ENCODE measurements around the gene ZNF622. TPM values are rescaled to one million over a fixed set of nuclear protein-coding genes. Genes with fewer than 3 reads are reported as not detected.

The ZNF622 gene
- total and polyA plus RNA-seq, 10 of the 15 experiments (the other 5 are each of a cell fraction or from before 2014, with no cell fraction given), result 9.0 to 60.3 (median 31.0) TPM

GRCh38 chr5:16454686-16455085 lies 10.9 kb downstream of the ZNF622 start:
- H3K36me3 ChIP-seq (ENCODE audit: control insufficient read depth in 2 of 2, insufficient read depth in 2 of 2, low read length in 1 of 2), result peaks cover 13 to 36% of the 10 kb centered on the region in 2 experiments
- CTCF ChIA-PET, result interaction anchor here (1.0 to 6.1 kb wide), 7 partner anchors 8 to 295 kb away, joined by 3 to 117 read pairs (median 8); partner anchors contain the start of gene ZNF622
- peaks cover 13% of the 10 kb centered on the region for H3K79me2 ChIP-seq (ENCODE audit: control insufficient read depth, insufficient read depth, low read length)
- no peak for FAIRE-seq
- 92% methylated on average over 4 of the region's 4 CpGs for WGBS (ENCODE audit: insufficient coverage, insufficient replicate concordance, low lambda C conversion rate, missing lambda C conversion rate)
- H3K9me3 ChIP-seq (replicated peaks; ENCODE audit: control insufficient read depth, insufficient read depth, low read length), result no peaks in the 10 kb centered on the region
- no peak for DNase-seq (ENCODE audit: low read depth, low spot score)
- H3K4me3 ChIP-seq, result no peak overlapping the region
- no peak for ATAC-seq
- no peak overlapping the region for H2AFZ ChIP-seq (ENCODE audit: control insufficient read depth, low read depth, low read length)
- H4K20me1 ChIP-seq (ENCODE audit: control insufficient read depth, insufficient read depth), result peaks cover 4% of the 10 kb centered on the region; the same call in 1 of the 2 replicates
- no peak overlapping the region for H3K4me2 ChIP-seq (ENCODE audit: control insufficient read depth, insufficient read depth)
- 0 out of 2 replicates have a peak, but pooled peaks cover 4% of the 10 kb centered on the region for H3K4me1 ChIP-seq (ENCODE audit: control insufficient read depth, insufficient read depth, low read length)
- intact Hi-C loops (cut with micrococcal nuclease; ENCODE audit: unreplicated experiment) (no loop called here), in situ Hi-C loops (cut with MboI) (loop anchor here (5.0 to 25.0 kb wide), 2 partner anchors 292 to 1742 kb away; no protein-coding TSS in a partner anchor)
- POLR2A ChIA-PET, result no interaction called here
- no TSS peak for BruUV-seq (replicated peaks)
- H3K27ac ChIP-seq (ENCODE audit: control insufficient read depth, insufficient read depth), result no peak overlapping the region
- TF ChIP-seq, protein P1, sequence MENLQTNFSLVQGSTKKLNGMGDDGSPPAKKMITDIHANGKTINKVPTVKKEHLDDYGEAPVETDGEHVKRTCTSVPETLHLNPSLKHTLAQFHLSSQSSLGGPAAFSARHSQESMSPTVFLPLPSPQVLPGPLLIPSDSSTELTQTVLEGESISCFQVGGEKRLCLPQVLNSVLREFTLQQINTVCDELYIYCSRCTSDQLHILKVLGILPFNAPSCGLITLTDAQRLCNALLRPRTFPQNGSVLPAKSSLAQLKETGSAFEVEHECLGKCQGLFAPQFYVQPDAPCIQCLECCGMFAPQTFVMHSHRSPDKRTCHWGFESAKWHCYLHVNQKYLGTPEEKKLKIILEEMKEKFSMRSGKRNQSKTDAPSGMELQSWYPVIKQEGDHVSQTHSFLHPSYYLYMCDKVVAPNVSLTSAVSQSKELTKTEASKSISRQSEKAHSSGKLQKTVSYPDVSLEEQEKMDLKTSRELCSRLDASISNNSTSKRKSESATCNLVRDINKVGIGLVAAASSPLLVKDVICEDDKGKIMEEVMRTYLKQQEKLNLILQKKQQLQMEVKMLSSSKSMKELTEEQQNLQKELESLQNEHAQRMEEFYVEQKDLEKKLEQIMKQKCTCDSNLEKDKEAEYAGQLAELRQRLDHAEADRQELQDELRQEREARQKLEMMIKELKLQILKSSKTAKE (IDR thresholded peaks at IDR 0.05; ENCODE audit: low read depth, poor library complexity, severe bottlenecking), result no peak
- no peak for TF ChIP-seq SRF (IDR thresholded peaks at IDR 0.05; ENCODE audit: low read depth in 2 of 2, low read length in 2 of 2)
- no peak for TF ChIP-seq YBX1 (IDR thresholded peaks at IDR 0.05)
- no peak for TF ChIP-seq RAD51 (IDR thresholded peaks at IDR 0.05)
- TF ChIP-seq RCOR1 (conservative IDR thresholded peaks at IDR 0.05; ENCODE audit: low read depth, low read length), result no peak
- no peak for TF ChIP-seq ZNF622 (IDR thresholded peaks at IDR 0.05)
- H3K27me3 ChIP-seq (replicated peaks in 1 of 2; ENCODE audit: control insufficient read depth in 2 of 2, insufficient read depth in 2 of 2, low read length in 1 of 2), result no peaks in the 10 kb centered on the region
- SMC1A ChIA-PET (ENCODE audit: uncharacterized antibody, unreplicated experiment), result interaction anchor here (1.4 to 8.2 kb wide), 3 partner anchors 12 to 294 kb away, joined by 3 to 56 read pairs (median 8); no protein-coding TSS in a partner anchor
- no peak overlapping the region for H3K9ac ChIP-seq (ENCODE audit: control insufficient read depth, insufficient read depth, low read length)
- RAD21 ChIA-PET (ENCODE audit: unreplicated experiment), result interaction anchor here (1.9 to 5.2 kb wide), 2 partner anchors 291 to 294 kb away, joined by 5 to 49 read pairs; no protein-coding TSS in a partner anchor

All from GM12878 (cell line).